ENCODE data around the gene CREB5. TPM values are rescaled to one million over a fixed set of nuclear protein-coding genes. Genes with fewer than 3 reads are reported as not detected.

CREB5 gene
- total RNA-seq, 1 experiment from 2014 or later = 0.49 TPM

- Histone ChIP-seq H3K9ac (ENCODE audit: low read length) (no peak overlapping the region), H2AFZ (ENCODE audit: low read depth, low read length, poor library complexity, severe bottlenecking) (no peak overlapping the region), H3K36me3 (ENCODE audit: control insufficient read depth in 1 of 2, insufficient read depth in 2 of 2, low read length in 2 of 2) (no peaks in the 10 kb centered on the region), H3K4me1 (ENCODE audit: control insufficient read depth in 1 of 2, insufficient read depth in 2 of 2, low read length in 2 of 2) (no peaks in the 10 kb centered on the region), H3K4me2 (ENCODE audit: low read length) (no peak overlapping the region), H3K9me2 (ENCODE audit: insufficient read depth) (no peaks in the 10 kb centered on the region), H3K79me2 (ENCODE audit: insufficient read depth, low read length) (no peaks in the 10 kb centered on the region), H3K27ac (ENCODE audit: low read depth, low read length) (no peak overlapping the region), H3K27me3 (ENCODE audit: insufficient read depth, low read length) (peaks cover 22% of the 10 kb centered on the region), H3K4me3 (replicated peaks in 1 of 2; ENCODE audit: low read depth in 1 of 2, low read length in 2 of 2) (no peak overlapping the region), H4K20me1 (ENCODE audit: insufficient read depth) (no peaks in the 10 kb centered on the region), H3K9me3 (ENCODE audit: control insufficient read depth in 1 of 2, insufficient read depth in 1 of 2, low read depth in 1 of 2, low read length in 2 of 2) (no peaks in the 10 kb centered on the region)
- intact Hi-C loops (cut with micrococcal nuclease) = no loop called here
- TF ChIP-seq ZFX (IDR thresholded peaks at IDR 0.05) (no peak), RAD21 (IDR thresholded peaks at IDR 0.05; ENCODE audit: low read depth) (no peak), FOSL1 (IDR thresholded peaks at IDR 0.05; ENCODE audit: low read depth) (no peak), POLR2AphosphoS5 (IDR thresholded peaks at IDR 0.05; ENCODE audit: low read depth, low read length) (no peak), CEBPB (IDR thresholded peaks at IDR 0.05; ENCODE audit: low read depth) (no peak), EGR1 (IDR thresholded peaks at IDR 0.05; ENCODE audit: low read depth) (no peak), ZNF274 (IDR thresholded peaks at IDR 0.05; ENCODE audit: low read depth, low read length) (no peak)
- TF ChIP-seq, protein P1, sequence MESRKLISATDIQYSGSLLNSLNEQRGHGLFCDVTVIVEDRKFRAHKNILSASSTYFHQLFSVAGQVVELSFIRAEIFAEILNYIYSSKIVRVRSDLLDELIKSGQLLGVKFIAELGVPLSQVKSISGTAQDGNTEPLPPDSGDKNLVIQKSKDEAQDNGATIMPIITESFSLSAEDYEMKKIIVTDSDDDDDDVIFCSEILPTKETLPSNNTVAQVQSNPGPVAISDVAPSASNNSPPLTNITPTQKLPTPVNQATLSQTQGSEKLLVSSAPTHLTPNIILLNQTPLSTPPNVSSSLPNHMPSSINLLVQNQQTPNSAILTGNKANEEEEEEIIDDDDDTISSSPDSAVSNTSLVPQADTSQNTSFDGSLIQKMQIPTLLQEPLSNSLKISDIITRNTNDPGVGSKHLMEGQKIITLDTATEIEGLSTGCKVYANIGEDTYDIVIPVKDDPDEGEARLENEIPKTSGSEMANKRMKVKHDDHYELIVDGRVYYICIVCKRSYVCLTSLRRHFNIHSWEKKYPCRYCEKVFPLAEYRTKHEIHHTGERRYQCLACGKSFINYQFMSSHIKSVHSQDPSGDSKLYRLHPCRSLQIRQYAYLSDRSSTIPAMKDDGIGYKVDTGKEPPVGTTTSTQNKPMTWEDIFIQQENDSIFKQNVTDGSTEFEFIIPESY (IDR thresholded peaks at IDR 0.05; ENCODE audit: extremely low read depth, insufficient replicate concordance, low read length) = no peak
- TF ChIP-seq, protein P2, sequence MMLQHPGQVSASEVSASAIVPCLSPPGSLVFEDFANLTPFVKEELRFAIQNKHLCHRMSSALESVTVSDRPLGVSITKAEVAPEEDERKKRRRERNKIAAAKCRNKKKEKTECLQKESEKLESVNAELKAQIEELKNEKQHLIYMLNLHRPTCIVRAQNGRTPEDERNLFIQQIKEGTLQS (IDR thresholded peaks at IDR 0.05) = no peak
- ChIA-PET RAD21 (ENCODE audit: low non-redundant PET in 1 of 2, low total read pairs in 2 of 2, uncharacterized antibody in 2 of 2, unreplicated experiment in 2 of 2) (no interaction called here), CTCF (no interaction called here), POLR2A (no interaction called here)
- ATAC-seq (no peak), DNase-seq (ENCODE audit: low read depth, low spot score) (no peak)
- BruUV-seq (replicated peaks) = no TSS peak
These were observed 302.3 kb downstream of the CREB5 start for GRCh38 chr7:28714459-28715120.
